ENCODE measurements around the gene PLA2G6. TPM values are rescaled to one million over a fixed set of nuclear protein-coding genes. Genes with fewer than 3 reads are reported as not detected.

The PLA2G6 gene
- total RNA-seq, 1 experiment from 2014 or later: 16.2 TPM

GRCh38 chr22:38186429-38186828 is 4.8 kb upstream of the PLA2G6 start:
- ATAC-seq (no peak), DNase-seq (ENCODE audit: low read depth, low spot score) (no peak)
- Histone ChIP-seq H3K27me3 (ENCODE audit: control insufficient read depth, insufficient read depth, low read length) (no peaks in the 10 kb centered on the region), H3K4me3 (ENCODE audit: low read depth in 2 of 2, low read length in 2 of 2) (no peak overlapping the region), H3K9me3 (ENCODE audit: control insufficient read depth, insufficient read depth, low read depth, low read length) (no peaks in the 10 kb centered on the region), H3K36me3 (ENCODE audit: control insufficient read depth, insufficient read depth, low read length) (no peaks in the 10 kb centered on the region), H3K4me1 (ENCODE audit: control insufficient read depth, insufficient read depth, low read length) (peaks cover 3% of the 10 kb centered on the region), H3K27ac (ENCODE audit: low read length) (no peak overlapping the region)
- TF ChIP-seq SIN3A (IDR thresholded peaks at IDR 0.05; ENCODE audit: borderline replicate concordance, insufficient read depth, low read depth, low read length) (no peak), REST (IDR thresholded peaks at IDR 0.05; ENCODE audit: insufficient read depth in 1 of 2, low read depth in 2 of 2, low read length in 1 of 2) (no peak), CTCF (IDR thresholded peaks at IDR 0.05) (no peak), TCF7L2 (IDR thresholded peaks at IDR 0.05; ENCODE audit: low read depth, low read length) (no peak), POLR2AphosphoS5 (IDR thresholded peaks at IDR 0.05; ENCODE audit: low read depth, low read length) (no peak)
- in situ Hi-C loops (cut with HindIII; ENCODE audit: low pct_unique_long_range_greater_than_20kb, low sequenced_read_pairs) (no loop called here), intact Hi-C loops (cut with micrococcal nuclease; ENCODE audit: unreplicated experiment) (no loop called here)
- no TSS peak for BruUV-seq (replicated peaks)
- ChIA-PET POLR2A (interaction anchor here (0.6 kb wide), 1 partner anchor 380 kb away, joined by 3 read pairs; no protein-coding TSS in a partner anchor), CTCF (no interaction called here)

- TF ChIP-seq SIN3A (IDR thresholded peaks at IDR 0.05; ENCODE audit: borderline replicate concordance, insufficient read depth, low read depth, low read length) (no peak), REST (IDR thresholded peaks at IDR 0.05; ENCODE audit: insufficient read depth in 1 of 2, low read depth in 2 of 2, low read length in 1 of 2) (no peak), POLR2AphosphoS5 (IDR thresholded peaks at IDR 0.05; ENCODE audit: low read depth, low read length) (no peak), TCF7L2 (IDR thresholded peaks at IDR 0.05; ENCODE audit: low read depth, low read length) (no peak), CTCF (IDR thresholded peaks at IDR 0.05) (no peak)
- POLR2A ChIA-PET: no interaction called here
- Histone ChIP-seq H3K36me3 (ENCODE audit: control insufficient read depth, insufficient read depth, low read length) (no peaks in the 10 kb centered on the region), H3K9me3 (ENCODE audit: control insufficient read depth, insufficient read depth, low read depth, low read length) (no peaks in the 10 kb centered on the region), H3K27me3 (ENCODE audit: control insufficient read depth, insufficient read depth, low read length) (no peaks in the 10 kb centered on the region), H3K4me3 (ENCODE audit: low read depth in 2 of 2, low read length in 2 of 2) (no peak overlapping the region), H3K4me1 (ENCODE audit: control insufficient read depth, insufficient read depth, low read length) (peaks cover 18% of the 10 kb centered on the region), H3K27ac (ENCODE audit: low read length) (no peak overlapping the region)
- no peak for ATAC-seq
- no peak for DNase-seq (ENCODE audit: low read depth, low spot score)
- in situ Hi-C loops (cut with HindIII; ENCODE audit: low pct_unique_long_range_greater_than_20kb, low sequenced_read_pairs) (no loop called here), intact Hi-C loops (cut with micrococcal nuclease; ENCODE audit: unreplicated experiment) (no loop called here)
- CTCF ChIA-PET: no interaction called here
- BruUV-seq (replicated peaks): no TSS peak
These were observed 3.2 kb upstream of the PLA2G6 start for GRCh38 chr22:38184788-38185187.
